K562 (cell line): Measurements from ENCODE around the gene FYB1. TPM values are rescaled to one million over a fixed set of nuclear protein-coding genes. Genes with fewer than 3 reads are reported as not detected.

Experiments
- CREB3L1 ChIP-seq: fragments of 450-650 bp; IDR thresholded peaks from 2 replicates; pipeline ENCODE4 v1.6.1; 2014; ENCODE audit warnings: low read depth, mild to moderate bottlenecking, moderate library complexity, borderline replicate concordance
- FOXJ2 ChIP-seq: fragments of 200-800 bp; sonication (Bioruptor generic); IDR thresholded peaks from 2 replicates; pipeline ENCODE4 v1.6.1; 2016; ENCODE audit warnings: missing genetic modification characterization, missing compliant biosample characterization
- HINFP ChIP-seq: fragments of 450-650 bp; conservative IDR thresholded peaks from 2 replicates; pipeline ENCODE4 v1.6.1; 2016; ENCODE audit warnings: missing genetic modification characterization, low read depth, mild to moderate bottlenecking, control low read depth, missing compliant biosample characterization
- HIVEP1 ChIP-seq: fragments of 250-450 bp; sonication (Bioruptor Pico); IDR thresholded peaks from 2 replicates; pipeline ENCODE4 v1.4.0; 2020; ENCODE audit warnings: mild to moderate bottlenecking
- ILF3 ChIP-seq: fragments of 450-650 bp; IDR thresholded peaks from 2 replicates; pipeline ENCODE4 v1.6.1; 2018; ENCODE audit warnings: antibody characterized with exemption, mild to moderate bottlenecking, moderate library complexity, borderline replicate concordance
- JUNB ChIP-seq: fragments of 450-650 bp; formaldehyde crosslinking; conservative IDR thresholded peaks from 2 replicates; pipeline ENCODE4 v1.4.0; 2020; ENCODE audit warnings: mild to moderate bottlenecking
- LCOR ChIP-seq: sonication (generic); formaldehyde crosslinking; IDR thresholded peaks from 2 replicates; pipeline ENCODE4 v1.8.0; 2022; ENCODE audit warnings: mild to moderate bottlenecking, missing genetic modification reagents
- MCM3 ChIP-seq: fragments of 450-650 bp; IDR thresholded peaks from 2 replicates; pipeline ENCODE4 v1.6.1; 2016
- NFE2 ChIP-seq: IDR thresholded peaks from 2 replicates; pipeline ENCODE4 v1.6.1; 2014; ENCODE audit warnings: antibody characterized with exemption, low read depth
- SMAD2 ChIP-seq: fragments of 150-350 bp; IDR thresholded peaks from 2 replicates; pipeline ENCODE4 v1.6.1; 2014; ENCODE audit warnings: low read depth, mild to moderate bottlenecking, low read length
- ZNF696 ChIP-seq: fragments of 250-450 bp; sonication (Bioruptor Pico); conservative IDR thresholded peaks from 2 replicates; pipeline ENCODE4 v1.4.0; 2020; ENCODE audit warnings: mild to moderate bottlenecking, moderate library complexity
- polyA plus RNA-seq, 8 experiments: library from polyadenylated mRNA; depleted of rRNA in 4 of 8; stranded (reverse) in 5 of 8; unstranded in 3 of 8; fragments of >200 nt; fragmentation: Nextera tagmentation in 2 of 8; fragmentation: Illumina TruSeq in 1 of 8; extraction: Ambion mirVana in 2 of 8; extraction: Trizol in 1 of 8; gene quantifications; 2 replicates each; pipeline versions ENCODE4 v1.2.1 to v1.2.3, GENCODE V29; 2011 to 2014; ENCODE audit warnings: inconsistent platforms in 1 of 8, missing spikeins in 1 of 8
- total RNA-seq, 7 experiments: library from RNA; depleted of rRNA in 6 of 7; stranded (reverse); fragments of >200 nt in 6 of 7; fragmentation: Illumina TruSeq in 2 of 7; extraction: Trizol in 2 of 7; gene quantifications; 2 replicates each; pipeline versions ENCODE4 v1.2.1 to v1.2.3, GENCODE V29; 2011 to 2021; ENCODE audit warnings: low replicate concordance in 1 of 7
- TF ChIP-seq, protein P1 (sequence below): conservative IDR thresholded peaks from 2 replicates; pipeline ENCODE4 v1.6.1; 2011; ENCODE audit warnings: low read depth, mild to moderate bottlenecking, low read length; ENCODE audit not compliant: control insufficient read depth
- TF ChIP-seq, protein P2 (sequence below): sonication (generic); formaldehyde crosslinking; IDR thresholded peaks from 2 replicates; pipeline ENCODE4 v1.8.0; 2022; ENCODE audit warnings: mild to moderate bottlenecking, missing genetic modification reagents, borderline replicate concordance
- TF ChIP-seq, protein P3 (sequence below): fragments of 250-450 bp; sonication (Bioruptor Pico); IDR thresholded peaks from 2 replicates; pipeline ENCODE4 v1.5.0; 2020; ENCODE audit warnings: mild to moderate bottlenecking
- TF ChIP-seq, protein P4 (sequence below): fragments of 450-650 bp; IDR thresholded peaks from 2 replicates; pipeline ENCODE4 v1.6.1; 2016; ENCODE audit warnings: low read depth, mild to moderate bottlenecking, moderate library complexity

FYB1 gene
- total and polyA plus RNA-seq, 9 of the 15 experiments (the other 6 are each of a cell fraction or from before 2014, with no cell fraction given), result 4.7 to 31.5 (median 9.7) TPM

DNA sequence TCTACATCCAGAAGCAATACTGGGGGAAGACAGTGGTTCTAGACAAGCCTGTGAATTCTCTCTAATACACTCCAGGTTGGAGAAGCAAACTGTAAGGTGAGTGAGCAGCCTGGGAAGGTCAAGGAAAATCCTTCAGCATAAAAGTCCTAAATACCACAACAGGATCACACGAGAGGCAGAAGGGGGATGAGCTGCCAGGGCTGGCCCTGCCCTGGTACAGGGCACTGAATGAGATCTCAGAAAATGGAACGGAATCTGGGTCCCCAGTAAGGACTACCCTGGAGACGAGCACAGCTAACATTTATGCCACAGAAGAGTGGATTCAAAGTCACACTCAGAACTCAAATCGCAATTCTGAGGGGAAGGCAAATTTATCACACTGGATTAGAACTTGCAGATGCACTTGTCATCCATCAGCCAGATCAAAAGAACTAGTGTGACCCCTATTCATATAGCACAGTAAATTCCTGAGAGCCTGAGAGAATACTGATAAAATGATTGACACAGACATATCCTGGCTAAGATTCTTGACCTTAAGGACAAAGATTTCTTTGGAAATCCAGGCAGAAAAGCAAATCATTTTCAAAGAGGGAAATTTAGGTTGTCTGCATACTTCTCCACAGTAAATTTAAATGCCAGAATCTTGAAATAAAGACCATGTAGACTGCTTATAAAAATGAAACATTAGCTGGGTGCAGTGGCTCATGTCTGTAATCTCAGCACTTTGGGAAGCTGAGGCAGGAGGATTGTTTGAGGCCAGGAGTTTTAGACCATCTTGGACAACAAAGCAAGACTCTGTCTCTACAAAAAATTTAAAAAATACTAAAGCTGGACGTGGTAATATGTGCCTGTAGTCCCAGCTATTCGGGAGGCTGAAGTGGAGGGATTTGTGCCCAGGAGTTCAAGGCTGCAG is 25.6 kb downstream of the FYB1 start (continued):
- TF ChIP-seq CREB3L1 (no peak), JUNB (CRISPR knock-in tag) (no peak), HIVEP1 (CRISPR knock-in tag) (no peak), LCOR (CRISPR knock-in tag) (no peak), MCM3 (no peak), ZNF696 (CRISPR knock-in tag) (no peak), FOXJ2 (tag) (no peak), HINFP (tag) (no peak), ILF3 (no peak), SMAD2 (no peak), NFE2 (no peak)
- TF ChIP-seq, protein P1, sequence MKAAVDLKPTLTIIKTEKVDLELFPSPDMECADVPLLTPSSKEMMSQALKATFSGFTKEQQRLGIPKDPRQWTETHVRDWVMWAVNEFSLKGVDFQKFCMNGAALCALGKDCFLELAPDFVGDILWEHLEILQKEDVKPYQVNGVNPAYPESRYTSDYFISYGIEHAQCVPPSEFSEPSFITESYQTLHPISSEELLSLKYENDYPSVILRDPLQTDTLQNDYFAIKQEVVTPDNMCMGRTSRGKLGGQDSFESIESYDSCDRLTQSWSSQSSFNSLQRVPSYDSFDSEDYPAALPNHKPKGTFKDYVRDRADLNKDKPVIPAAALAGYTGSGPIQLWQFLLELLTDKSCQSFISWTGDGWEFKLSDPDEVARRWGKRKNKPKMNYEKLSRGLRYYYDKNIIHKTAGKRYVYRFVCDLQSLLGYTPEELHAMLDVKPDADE, result no peak
- TF ChIP-seq, protein P2, sequence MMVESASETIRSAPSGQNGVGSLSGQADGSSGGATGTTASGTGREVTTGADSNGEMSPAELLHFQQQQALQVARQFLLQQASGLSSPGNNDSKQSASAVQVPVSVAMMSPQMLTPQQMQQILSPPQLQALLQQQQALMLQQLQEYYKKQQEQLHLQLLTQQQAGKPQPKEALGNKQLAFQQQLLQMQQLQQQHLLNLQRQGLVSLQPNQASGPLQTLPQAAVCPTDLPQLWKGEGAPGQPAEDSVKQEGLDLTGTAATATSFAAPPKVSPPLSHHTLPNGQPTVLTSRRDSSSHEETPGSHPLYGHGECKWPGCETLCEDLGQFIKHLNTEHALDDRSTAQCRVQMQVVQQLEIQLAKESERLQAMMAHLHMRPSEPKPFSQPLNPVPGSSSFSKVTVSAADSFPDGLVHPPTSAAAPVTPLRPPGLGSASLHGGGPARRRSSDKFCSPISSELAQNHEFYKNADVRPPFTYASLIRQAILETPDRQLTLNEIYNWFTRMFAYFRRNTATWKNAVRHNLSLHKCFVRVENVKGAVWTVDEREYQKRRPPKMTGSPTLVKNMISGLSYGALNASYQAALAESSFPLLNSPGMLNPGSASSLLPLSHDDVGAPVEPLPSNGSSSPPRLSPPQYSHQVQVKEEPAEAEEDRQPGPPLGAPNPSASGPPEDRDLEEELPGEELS, result no peak
- TF ChIP-seq, protein P3, sequence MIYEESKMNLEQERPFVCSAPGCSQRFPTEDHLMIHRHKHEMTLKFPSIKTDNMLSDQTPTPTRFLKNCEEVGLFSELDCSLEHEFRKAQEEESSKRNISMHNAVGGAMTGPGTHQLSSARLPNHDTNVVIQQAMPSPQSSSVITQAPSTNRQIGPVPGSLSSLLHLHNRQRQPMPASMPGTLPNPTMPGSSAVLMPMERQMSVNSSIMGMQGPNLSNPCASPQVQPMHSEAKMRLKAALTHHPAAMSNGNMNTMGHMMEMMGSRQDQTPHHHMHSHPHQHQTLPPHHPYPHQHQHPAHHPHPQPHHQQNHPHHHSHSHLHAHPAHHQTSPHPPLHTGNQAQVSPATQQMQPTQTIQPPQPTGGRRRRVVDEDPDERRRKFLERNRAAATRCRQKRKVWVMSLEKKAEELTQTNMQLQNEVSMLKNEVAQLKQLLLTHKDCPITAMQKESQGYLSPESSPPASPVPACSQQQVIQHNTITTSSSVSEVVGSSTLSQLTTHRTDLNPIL (CRISPR knock-in tag), result no peak
- TF ChIP-seq, protein P4, sequence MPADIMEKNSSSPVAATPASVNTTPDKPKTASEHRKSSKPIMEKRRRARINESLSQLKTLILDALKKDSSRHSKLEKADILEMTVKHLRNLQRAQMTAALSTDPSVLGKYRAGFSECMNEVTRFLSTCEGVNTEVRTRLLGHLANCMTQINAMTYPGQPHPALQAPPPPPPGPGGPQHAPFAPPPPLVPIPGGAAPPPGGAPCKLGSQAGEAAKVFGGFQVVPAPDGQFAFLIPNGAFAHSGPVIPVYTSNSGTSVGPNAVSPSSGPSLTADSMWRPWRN, result no peak
